ENCODE results near the gene GLRA3. TPM values are rescaled to one million over a fixed set of nuclear protein-coding genes. Genes with fewer than 3 reads are reported as not detected.
A peak's percentile ranks its signal among the peaks of the same experiment; 100 is the strongest.
"Not testable (repeated sequence)": the region's sequence is repeated elsewhere in the genome, so short reads cannot be mapped to it uniquely, and the experiment has no call there.

The GLRA3 gene
- polyA plus RNA-seq, 1 experiment, result not detected

GRCh38 chr4:174794543-174795094, 34.4 kb downstream of the GLRA3 start:
- Histone ChIP-seq H3K36me3 (ENCODE audit: control insufficient read depth, insufficient read depth, low read length) (no peaks in the 10 kb centered on the region), H3K4me3 (ENCODE audit: low read depth, low read length) (no peak overlapping the region), H3K27me3 (ENCODE audit: control insufficient read depth, insufficient read depth, low read length) (no peaks in the 10 kb centered on the region)
- CTCF ChIA-PET, result no interaction called here
- TF ChIP-seq, protein P1, sequence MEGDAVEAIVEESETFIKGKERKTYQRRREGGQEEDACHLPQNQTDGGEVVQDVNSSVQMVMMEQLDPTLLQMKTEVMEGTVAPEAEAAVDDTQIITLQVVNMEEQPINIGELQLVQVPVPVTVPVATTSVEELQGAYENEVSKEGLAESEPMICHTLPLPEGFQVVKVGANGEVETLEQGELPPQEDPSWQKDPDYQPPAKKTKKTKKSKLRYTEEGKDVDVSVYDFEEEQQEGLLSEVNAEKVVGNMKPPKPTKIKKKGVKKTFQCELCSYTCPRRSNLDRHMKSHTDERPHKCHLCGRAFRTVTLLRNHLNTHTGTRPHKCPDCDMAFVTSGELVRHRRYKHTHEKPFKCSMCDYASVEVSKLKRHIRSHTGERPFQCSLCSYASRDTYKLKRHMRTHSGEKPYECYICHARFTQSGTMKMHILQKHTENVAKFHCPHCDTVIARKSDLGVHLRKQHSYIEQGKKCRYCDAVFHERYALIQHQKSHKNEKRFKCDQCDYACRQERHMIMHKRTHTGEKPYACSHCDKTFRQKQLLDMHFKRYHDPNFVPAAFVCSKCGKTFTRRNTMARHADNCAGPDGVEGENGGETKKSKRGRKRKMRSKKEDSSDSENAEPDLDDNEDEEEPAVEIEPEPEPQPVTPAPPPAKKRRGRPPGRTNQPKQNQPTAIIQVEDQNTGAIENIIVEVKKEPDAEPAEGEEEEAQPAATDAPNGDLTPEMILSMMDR (IDR thresholded peaks at IDR 0.05; ENCODE audit: insufficient read depth, low read depth, low read length), result no peak
- POLR2A ChIA-PET, result no interaction called here
- no peak for DNase-seq (ENCODE audit: low read depth)

GRCh38 chr4:174789657-174790056, 39.4 kb downstream of the GLRA3 start:
- ChIA-PET POLR2A (no interaction called here), CTCF (no interaction called here)
- no peak for DNase-seq (ENCODE audit: low read depth)
- Histone ChIP-seq H3K4me3 (ENCODE audit: low read depth, low read length) (no peak overlapping the region), H3K36me3 (ENCODE audit: control insufficient read depth, insufficient read depth, low read length) (no peaks in the 10 kb centered on the region), H3K27me3 (ENCODE audit: control insufficient read depth, insufficient read depth, low read length) (no peaks in the 10 kb centered on the region)
- TF ChIP-seq, protein P1 (IDR thresholded peaks at IDR 0.05; ENCODE audit: insufficient read depth, low read depth, low read length), result no peak

DNA sequence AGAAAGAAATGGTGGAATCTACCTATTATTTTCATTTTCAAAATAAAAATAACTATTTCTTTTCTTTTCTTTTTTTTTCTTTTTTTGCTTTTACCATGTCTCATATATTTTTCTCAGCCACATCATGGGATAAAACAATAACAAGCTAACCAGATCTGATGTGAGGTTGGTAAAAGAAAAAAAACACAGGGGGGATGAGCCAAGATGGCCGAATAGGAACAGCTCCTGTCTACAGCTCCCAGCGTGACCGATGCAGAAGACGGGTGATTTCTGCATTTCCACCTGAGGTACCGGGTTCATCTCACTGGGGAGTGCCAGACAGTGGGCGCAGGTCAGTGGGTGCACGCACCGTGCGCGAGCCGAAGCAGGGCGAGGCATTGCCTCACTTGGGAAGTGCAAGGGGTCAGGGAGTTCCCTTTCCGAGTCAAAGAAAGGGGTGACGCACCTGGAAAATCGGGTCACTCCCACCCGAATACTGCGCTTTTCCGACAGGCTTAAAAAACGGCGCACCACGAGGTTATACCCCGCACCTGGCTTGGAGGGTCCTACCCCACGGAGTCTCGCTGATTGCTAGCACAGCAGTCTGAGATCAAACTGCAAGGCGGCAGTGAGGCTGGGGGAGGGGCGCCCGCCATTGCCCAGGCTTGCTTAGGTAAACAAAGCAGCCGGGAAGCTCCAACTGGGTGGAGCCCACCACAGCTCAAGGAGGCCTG, 50.6 kb downstream of the GLRA3 start:
- POLR2A ChIA-PET; H3K36me3 ChIP-seq (ENCODE audit: control insufficient read depth, insufficient read depth, low read length); DNase-seq (ENCODE audit: low read depth); H3K4me3 ChIP-seq (ENCODE audit: low read depth, low read length); H3K27me3 ChIP-seq (ENCODE audit: control insufficient read depth, insufficient read depth, low read length): not testable (repeated sequence)
- CTCF ChIA-PET, result interaction anchor here (0.6 kb wide), 1 partner anchor 928 kb away, joined by 3 read pairs; no protein-coding TSS in a partner anchor

DNA sequence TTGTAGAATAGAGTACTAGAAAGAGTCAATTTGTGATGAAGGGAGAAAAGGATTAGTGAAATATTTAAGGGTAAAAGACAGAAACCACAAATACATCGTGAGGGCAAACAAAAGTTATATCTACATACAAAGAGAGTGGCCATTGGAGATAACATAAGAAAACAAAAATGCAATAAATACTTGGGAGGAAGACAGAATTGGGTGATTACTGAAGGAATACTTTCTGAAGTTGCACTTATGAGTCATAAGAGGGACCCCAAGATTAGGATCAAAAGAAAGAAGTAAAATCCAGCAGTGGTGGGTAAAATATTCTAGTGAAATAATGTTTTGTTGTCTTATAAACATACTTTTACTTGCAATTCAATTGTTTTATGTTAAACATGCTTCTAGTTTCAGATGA, 53.7 kb downstream of the GLRA3 start:
- H3K4me3 ChIP-seq (ENCODE audit: low read depth, low read length), result no peak overlapping the region
- no peaks in the 10 kb centered on the region for H3K36me3 ChIP-seq (ENCODE audit: control insufficient read depth, insufficient read depth, low read length)
- H3K27me3 ChIP-seq (ENCODE audit: control insufficient read depth, insufficient read depth, low read length), result no peaks in the 10 kb centered on the region
- DNase-seq (ENCODE audit: low read depth), result no peak
- TF ChIP-seq, protein P1 (IDR thresholded peaks at IDR 0.05; ENCODE audit: insufficient read depth, low read depth, low read length), result no peak
- CTCF ChIA-PET, result no interaction called here
- POLR2A ChIA-PET, result no interaction called here

DNA sequence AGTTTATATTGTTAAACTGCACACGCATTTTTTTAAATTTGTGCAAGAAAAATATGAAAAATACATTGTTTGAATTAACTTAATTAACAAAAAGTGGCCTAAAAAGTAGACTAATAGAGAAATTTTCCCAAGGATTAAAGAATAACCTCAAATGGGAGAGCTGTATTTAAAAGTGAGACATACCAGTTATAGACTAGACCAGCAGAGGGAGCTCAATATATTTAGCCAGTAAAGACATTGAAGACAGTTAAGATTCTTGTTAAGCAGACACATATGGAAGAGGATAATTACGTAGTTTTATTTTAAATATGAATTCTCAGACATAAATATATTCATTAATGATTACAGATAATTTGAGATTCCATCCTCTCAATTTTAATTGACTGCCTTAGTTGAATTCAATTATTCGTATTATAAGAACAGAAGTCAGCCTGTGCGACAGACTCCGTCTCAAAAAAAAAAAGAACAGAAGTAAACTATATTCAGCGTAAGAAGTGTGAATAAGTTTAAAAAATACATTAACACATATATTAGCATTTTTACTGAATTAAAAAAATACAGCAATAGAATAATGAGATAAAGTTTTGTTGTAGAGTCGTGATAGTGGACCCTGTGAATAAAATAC, 64.8 kb downstream of the GLRA3 start:
- CTCF ChIA-PET, result interaction anchor here (0.6 to 1.3 kb wide), 3 partner anchors 91 to 1127 kb away, joined by 3 to 5 read pairs (median 4); no protein-coding TSS in a partner anchor
- Histone ChIP-seq H3K27me3 (ENCODE audit: control insufficient read depth, insufficient read depth, low read length) (no peaks in the 10 kb centered on the region), H3K36me3 (ENCODE audit: control insufficient read depth, insufficient read depth, low read length) (no peaks in the 10 kb centered on the region), H3K4me3 (ENCODE audit: low read depth, low read length) (no peak overlapping the region)
- POLR2A ChIA-PET, result no interaction called here
- TF ChIP-seq, protein P1 (IDR thresholded peaks at IDR 0.05; ENCODE audit: insufficient read depth, low read depth, low read length), result peak; percentile 56
- no peak for DNase-seq (ENCODE audit: low read depth)
